Embryonic facial prominence (tissue), 1 donor: ENCODE results near the gene KHDC3L.
"Not testable (repeated sequence)": the region's sequence is repeated elsewhere in the genome, so short reads cannot be mapped to it uniquely, and the experiment has no call there.

Experiments
- DNase-seq: peaks from one replicate; pipeline ENCODE4 v3.0.0-alpha.2; 2016; ENCODE audit errors: extremely low spot score

KHDC3L gene

GRCh38 chr6:73369563-73369962, 7.1 kb downstream of the KHDC3L start, which contains the start of gene OOEP:
Gene OOEP (minus strand): TSS chr6:73369897. CDS start chr6:73369792, 105 bp downstream.
- DNase-seq, result no peak

DNA sequence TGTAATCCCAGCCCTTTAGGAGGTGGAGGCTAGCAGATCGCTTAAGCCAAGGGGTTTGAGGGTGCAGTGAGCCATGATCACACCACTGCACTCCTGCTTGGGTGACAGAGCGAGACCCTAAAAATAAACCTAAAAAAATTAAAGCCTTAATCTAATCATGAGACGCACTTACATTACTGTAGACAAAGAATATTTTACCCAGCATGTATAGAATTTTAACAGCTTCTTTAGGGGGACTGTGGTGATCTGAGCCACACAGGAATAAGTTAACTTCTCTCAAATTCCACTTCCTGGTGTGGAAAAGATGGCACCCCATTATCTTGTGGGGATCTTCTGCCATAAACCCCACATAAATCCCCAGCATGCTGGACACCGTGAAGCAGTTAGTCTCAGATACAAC, 9.5 kb downstream of the KHDC3L start:
- no peak for DNase-seq

DNA sequence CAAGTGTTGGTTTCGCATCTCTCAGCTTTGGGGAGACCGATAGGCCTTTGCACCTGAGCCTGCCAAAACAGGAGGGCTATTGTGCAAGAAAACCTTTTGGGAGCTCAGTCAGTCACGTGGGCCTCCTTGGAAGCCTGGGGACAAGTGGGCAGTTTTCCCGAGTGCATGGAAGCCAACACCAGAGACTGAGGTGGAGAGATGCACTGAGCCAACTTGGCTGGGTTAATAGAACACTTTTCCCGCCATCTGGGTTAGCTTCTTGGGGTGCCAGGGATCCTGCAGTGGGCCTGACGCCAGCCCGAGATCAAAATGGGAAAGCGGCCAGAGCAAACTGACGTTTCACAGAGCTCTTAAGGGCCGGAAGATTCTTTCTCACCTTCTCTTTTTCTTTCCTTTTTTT, 10.1 kb downstream of the KHDC3L start:
- no peak for DNase-seq

DNA sequence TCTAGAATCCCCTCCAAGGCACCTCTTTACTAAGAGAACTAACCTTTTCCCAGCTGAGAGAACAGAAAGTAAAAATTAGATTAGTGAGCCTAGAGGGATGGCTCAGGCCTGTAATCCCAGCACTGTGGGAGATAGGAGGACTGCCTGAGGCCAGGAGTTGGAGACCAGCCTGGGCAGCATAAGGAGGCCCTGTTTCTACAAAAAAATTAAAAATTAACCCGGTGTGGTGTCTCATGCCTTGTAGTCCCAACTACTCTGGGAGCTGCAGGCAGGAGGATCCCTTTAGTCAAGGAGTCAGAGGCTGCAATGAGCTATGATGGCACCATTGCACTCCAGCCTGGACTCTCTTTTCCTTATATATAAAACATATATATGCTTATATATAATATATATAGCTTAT, 12.8 kb downstream of the KHDC3L start:
- no peak for DNase-seq

DNA sequence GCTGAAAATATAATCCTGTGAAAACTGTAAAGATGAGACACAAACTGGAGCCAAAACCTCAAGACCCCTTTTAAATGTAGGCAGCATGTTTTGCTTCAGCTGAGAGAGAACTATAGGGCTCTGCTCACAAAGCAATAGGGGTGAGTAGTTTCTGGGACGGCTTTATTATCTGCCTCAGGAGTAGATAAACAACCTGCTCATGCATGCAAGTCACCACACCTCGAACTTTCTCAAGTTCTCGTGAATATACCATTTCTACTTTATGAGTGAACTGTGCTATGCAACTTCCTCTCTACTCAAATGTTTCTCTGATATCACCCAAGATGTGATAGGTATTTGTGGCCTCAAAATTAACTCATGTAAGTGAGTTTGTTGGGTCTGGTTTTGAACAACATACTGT, 14.8 kb downstream of the KHDC3L start:
- DNase-seq, result no peak

GRCh38 chr6:73381531-73381930, 19.1 kb downstream of the KHDC3L start:
- not testable (repeated sequence) for DNase-seq

DNA sequence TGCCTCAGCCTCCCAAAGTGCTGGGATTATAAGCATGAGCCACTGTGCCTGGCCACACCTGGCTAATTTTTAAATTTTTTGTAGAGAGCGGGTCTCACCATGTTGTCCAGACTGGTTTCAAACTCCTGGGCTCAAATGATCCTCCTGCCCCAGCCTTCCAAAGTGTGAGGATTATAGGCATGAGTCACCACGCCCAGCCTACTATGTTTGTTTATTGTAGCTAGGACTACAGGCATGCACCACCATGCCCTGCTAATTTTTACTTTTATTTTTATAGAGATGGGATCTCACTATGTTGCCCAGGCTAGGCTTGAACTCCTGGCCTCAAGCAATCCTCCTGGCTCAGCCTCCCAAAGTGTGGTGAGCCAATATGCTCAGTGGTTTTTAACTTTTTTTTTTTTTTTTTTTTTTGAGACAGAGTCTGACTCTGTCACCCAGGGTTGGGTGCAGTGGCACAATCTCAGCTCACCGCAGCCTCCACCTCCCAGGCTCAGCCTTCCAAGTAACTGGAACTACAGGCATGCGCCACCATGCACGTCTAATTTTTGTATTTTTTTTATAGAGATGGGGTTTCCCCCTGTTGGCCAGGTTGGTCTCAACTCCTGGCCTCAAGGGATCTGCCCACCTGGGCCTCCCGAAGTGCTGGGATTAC, 20.1 kb downstream of the KHDC3L start:
- no peak for DNase-seq

- DNase-seq, result no peak
Measured at GRCh38 chr6:73388433-73388799, 26.0 kb downstream of the KHDC3L start.

- peak; percentile 14 for DNase-seq
Measured at GRCh38 chr6:73388800-73389512, 26.5 kb downstream of the KHDC3L start.

GRCh38 chr6:73389854-73390253, 27.4 kb downstream of the KHDC3L start:
- DNase-seq, result no peak

GRCh38 chr6:73391675-73392074, 29.2 kb downstream of the KHDC3L start:
- DNase-seq, result no peak

- not testable (repeated sequence) for DNase-seq
Measured at GRCh38 chr6:73392188-73392587, 29.7 kb downstream of the KHDC3L start.

DNA sequence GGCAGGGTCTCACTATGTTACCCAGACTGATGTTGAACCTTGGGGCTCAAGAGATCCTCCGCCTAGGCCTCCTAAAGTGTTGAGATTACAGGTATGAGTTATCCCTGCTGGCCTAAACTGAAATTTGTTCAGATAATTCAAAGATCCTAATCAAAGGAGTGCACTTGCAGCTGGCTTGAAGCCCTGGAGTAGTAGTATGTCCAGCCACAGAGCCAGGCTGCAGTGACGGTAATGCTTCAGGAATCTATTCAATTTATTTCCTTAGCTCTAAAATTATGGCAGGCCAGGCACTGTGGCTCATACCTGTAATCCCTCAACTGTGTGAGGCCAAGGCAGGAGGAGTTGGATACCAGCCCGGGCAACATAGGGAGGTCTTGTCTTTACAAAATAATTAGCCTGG, 30.8 kb downstream of the KHDC3L start:
- no peak for DNase-seq

- DNase-seq, result no peak
Measured at GRCh38 chr6:73394577-73395354, 32.3 kb downstream of the KHDC3L start, which contains the start of gene DDX43. Gene DDX43 (plus strand): TSS chr6:73394828. CDS start chr6:73394906, 78 bp downstream.

- no peak for DNase-seq
Measured at GRCh38 chr6:73395875-73396274, 33.4 kb downstream of the KHDC3L start.

DNA sequence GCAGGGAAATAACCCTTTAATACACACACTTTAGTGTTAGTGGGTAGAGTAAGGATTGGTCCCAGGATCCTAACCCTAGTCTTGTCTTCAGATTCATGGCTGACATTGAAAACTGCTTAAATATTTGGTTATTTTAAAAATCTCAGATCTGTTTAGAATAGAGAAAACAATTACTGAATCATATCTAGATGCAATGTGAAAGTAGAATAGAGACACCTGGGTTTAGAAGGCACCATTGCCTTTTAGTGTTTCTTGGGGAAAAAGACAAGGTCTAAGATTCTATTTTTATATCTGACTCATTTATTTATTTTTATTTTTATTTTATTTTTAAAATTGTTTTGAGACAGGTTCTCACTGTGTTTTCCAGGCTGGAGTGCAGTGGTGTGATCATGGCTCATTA, 38.2 kb downstream of the KHDC3L start:
- no peak for DNase-seq

GRCh38 chr6:73409395-73409794, 46.9 kb downstream of the KHDC3L start:
- no peak for DNase-seq

DNA sequence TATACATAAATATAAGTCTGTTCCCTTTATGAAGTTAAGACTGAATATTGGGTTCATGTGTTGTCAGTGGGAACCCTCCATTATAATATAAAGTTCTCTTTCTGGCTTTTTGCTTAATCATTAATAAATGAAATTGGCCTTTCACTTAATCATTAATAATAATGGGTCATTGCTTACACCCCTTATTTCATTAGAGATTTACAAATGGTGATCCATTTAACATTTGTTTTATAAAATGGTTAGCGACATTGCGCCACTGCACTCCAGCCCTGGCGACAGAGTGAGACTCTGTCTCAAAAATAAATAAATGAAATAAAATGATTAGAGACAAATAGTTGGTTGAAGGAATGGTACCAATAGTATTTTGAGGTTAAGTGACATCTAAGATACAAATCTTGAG, 50.6 kb downstream of the KHDC3L start:
- DNase-seq, result no peak
